ENCODE results near the gene TMTC1. TPM values are rescaled to one million over a fixed set of nuclear protein-coding genes. Genes with fewer than 3 reads are reported as not detected.

TMTC1 gene
- total and polyA plus RNA-seq, 4 donors: 3.0 to 33.6 (median 6.0) TPM

DNA sequence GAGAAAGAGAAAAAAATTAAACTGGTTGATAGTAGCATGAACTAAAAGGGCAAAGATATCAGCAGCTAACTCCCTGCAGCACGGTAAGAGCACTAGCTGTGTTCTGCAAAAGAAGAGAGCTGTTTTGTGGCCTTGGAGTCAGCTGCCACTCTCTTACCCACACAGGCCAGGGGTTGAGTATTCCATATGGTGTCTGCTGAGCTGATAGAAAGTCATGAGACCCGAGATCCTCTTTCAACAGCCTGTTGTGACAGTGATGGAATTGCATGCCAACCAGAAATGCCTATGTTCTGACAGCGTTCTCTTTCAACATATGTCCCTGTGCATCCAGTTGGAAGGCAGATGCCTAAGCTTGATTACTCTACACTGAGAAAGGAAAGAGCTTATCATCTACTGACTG, 39.9 kb downstream of the TMTC1 start:
- ATAC-seq (ENCODE audit: insufficient read depth, low FRiP score) (no peak), DNase-seq (no peak)
- 65 to 71% methylated on average over 3 of the region's 3 CpGs for WGBS, 2 donors
- H3K9me3 ChIP-seq (ENCODE audit: control insufficient read depth in 4 of 4, insufficient read depth in 3 of 4, low read length in 3 of 4): no peaks in the 10 kb centered on the region
- no peak overlapping the region for H3K4me3 ChIP-seq
- peaks cover 0 to 6% (median 2%) of the 10 kb centered on the region in 4 donors for H3K36me3 ChIP-seq (ENCODE audit: control insufficient read depth in 4 of 4, insufficient read depth in 4 of 4, low read length in 4 of 4)
- H3K4me1 ChIP-seq (ENCODE audit: control insufficient read depth in 5 of 5, insufficient read depth in 5 of 5, low read length in 5 of 5): peaks cover 0 to 28% (median 0%) of the 10 kb centered on the region in 5 donors
- H3K9ac ChIP-seq (ENCODE audit: insufficient read depth in 1 of 2, low read length in 2 of 2): no peak overlapping the region
- TF ChIP-seq, protein P1, sequence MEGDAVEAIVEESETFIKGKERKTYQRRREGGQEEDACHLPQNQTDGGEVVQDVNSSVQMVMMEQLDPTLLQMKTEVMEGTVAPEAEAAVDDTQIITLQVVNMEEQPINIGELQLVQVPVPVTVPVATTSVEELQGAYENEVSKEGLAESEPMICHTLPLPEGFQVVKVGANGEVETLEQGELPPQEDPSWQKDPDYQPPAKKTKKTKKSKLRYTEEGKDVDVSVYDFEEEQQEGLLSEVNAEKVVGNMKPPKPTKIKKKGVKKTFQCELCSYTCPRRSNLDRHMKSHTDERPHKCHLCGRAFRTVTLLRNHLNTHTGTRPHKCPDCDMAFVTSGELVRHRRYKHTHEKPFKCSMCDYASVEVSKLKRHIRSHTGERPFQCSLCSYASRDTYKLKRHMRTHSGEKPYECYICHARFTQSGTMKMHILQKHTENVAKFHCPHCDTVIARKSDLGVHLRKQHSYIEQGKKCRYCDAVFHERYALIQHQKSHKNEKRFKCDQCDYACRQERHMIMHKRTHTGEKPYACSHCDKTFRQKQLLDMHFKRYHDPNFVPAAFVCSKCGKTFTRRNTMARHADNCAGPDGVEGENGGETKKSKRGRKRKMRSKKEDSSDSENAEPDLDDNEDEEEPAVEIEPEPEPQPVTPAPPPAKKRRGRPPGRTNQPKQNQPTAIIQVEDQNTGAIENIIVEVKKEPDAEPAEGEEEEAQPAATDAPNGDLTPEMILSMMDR (IDR thresholded peaks at IDR 0.05; ENCODE audit: control extremely low read depth, extremely low read depth): no peak
- no peaks in the 10 kb centered on the region for H3K27me3 ChIP-seq (ENCODE audit: control insufficient read depth in 3 of 3, insufficient read depth in 3 of 3, low read length in 2 of 3)
- H3K27ac ChIP-seq (ENCODE audit: low read depth in 1 of 2, low read length in 1 of 2): peak overlapping the region in 1 of 2 donors; percentile 3

DNA sequence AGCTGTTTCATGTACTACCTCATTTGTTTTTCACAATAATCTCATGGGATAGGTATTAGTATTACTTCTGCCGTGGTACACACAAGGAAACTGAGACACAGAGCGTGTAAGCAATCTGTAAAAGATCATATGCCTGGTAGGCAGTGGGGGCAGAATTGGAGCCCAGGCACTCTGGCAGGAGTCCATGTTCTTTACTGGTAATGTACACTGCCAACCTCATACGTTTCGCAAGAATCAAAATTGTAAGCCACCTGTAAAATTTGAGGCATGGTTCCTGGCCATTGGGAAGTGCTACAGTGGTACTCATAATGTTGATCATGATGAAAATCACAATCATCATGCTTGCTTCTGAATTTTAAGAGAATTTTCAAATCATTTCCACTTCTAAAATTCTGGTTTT, 40.7 kb downstream of the TMTC1 start:
- Histone ChIP-seq H3K36me3 (ENCODE audit: control insufficient read depth in 4 of 4, insufficient read depth in 4 of 4, low read length in 4 of 4) (peaks cover 0 to 3% (median under 1%) of the 10 kb centered on the region in 4 donors), H3K9me3 (ENCODE audit: control insufficient read depth in 4 of 4, insufficient read depth in 3 of 4, low read length in 3 of 4) (no peaks in the 10 kb centered on the region), H3K4me1 (ENCODE audit: control insufficient read depth in 5 of 5, insufficient read depth in 5 of 5, low read length in 5 of 5) (peaks cover 0 to 28% (median 0%) of the 10 kb centered on the region in 5 donors), H3K27me3 (ENCODE audit: control insufficient read depth in 3 of 3, insufficient read depth in 3 of 3, low read length in 2 of 3) (no peaks in the 10 kb centered on the region), H3K27ac (ENCODE audit: low read depth in 1 of 2, low read length in 1 of 2) (peak overlapping the region in 1 of 2 donors; percentile 40), H3K4me3 (no peak overlapping the region), H3K9ac (ENCODE audit: insufficient read depth in 1 of 2, low read length in 2 of 2) (no peak overlapping the region)
- 91 to 93% methylated on average over 4 of the region's 4 CpGs for WGBS, 2 donors
- DNase-seq (no peak), ATAC-seq (ENCODE audit: insufficient read depth, low FRiP score) (no peak)
- TF ChIP-seq, protein P1 (IDR thresholded peaks at IDR 0.05; ENCODE audit: control extremely low read depth, extremely low read depth): no peak

DNA sequence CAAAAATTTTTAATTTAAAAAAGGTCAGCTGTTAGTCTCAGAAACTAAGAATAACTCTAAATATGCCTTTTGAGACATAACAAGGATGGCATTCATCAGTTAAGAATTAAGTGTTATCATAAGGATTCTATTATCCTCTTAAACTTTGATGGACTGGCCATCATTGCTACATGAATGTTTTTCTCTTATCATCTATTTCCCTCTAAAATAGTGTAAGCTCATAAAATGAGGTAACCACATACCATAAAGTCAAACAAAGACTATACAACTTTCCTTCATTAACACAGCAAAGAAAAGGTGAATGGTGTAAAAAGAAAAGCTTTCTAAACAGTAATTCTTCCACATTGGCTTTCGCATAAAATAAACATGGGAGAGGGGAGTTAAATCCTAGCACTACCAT, 41.1 kb downstream of the TMTC1 start:
- DNase-seq: no peak

More for the DNA sequence above, 41.1 kb downstream of the TMTC1 start:
- TF ChIP-seq, protein P1 (IDR thresholded peaks at IDR 0.05; ENCODE audit: control extremely low read depth, extremely low read depth): no peak
- Histone ChIP-seq H3K27me3 (ENCODE audit: control insufficient read depth in 3 of 3, insufficient read depth in 3 of 3, low read length in 2 of 3) (no peaks in the 10 kb centered on the region), H3K4me3 (no peak overlapping the region), H3K9ac (ENCODE audit: insufficient read depth in 1 of 2, low read length in 2 of 2) (no peak overlapping the region), H3K9me3 (ENCODE audit: control insufficient read depth in 4 of 4, insufficient read depth in 3 of 4, low read length in 3 of 4) (no peaks in the 10 kb centered on the region), H3K36me3 (ENCODE audit: control insufficient read depth in 4 of 4, insufficient read depth in 4 of 4, low read length in 4 of 4) (peaks cover 0 to 3% (median 0%) of the 10 kb centered on the region in 4 donors), H3K4me1 (ENCODE audit: control insufficient read depth in 5 of 5, insufficient read depth in 5 of 5, low read length in 5 of 5) (peaks cover 0 to 31% (median 0%) of the 10 kb centered on the region in 5 donors), H3K27ac (ENCODE audit: low read depth in 1 of 2, low read length in 1 of 2) (peak overlapping the region in 1 of 2 donors; percentile 40)
- WGBS, 2 donors: 94 to 98% methylated on average over 1 of the region's 1 CpG
- no peak for ATAC-seq (ENCODE audit: insufficient read depth, low FRiP score)
